Measurements from ENCODE around the gene PTRH1. TPM values are rescaled to one million over a fixed set of nuclear protein-coding genes. Genes with fewer than 3 reads are reported as not detected.
A peak's percentile ranks its signal among the peaks of the same experiment; 100 is the strongest.

The PTRH1 gene
- total and polyA plus RNA-seq, 2 experiments from 2014 or later: 23.7 to 27.5 TPM

DNA sequence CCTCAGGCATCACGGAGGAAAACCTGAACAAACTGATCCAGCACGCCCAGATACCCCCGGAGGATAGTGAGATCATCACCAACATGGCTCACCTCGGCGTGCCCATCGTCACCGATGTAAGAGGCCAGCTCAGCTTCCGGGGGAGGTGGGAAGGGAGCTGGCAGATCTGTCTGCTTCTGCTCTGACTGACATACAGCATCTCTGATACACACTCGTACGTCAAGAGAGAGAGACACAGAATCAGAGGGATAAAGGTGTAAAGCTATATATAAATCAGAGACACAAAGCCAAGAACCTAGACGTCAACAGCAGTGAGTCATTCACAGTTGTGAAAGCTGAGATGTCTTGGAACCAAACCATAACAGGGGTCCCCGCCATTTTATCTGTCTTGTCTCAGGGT, 38.8 kb downstream of the PTRH1 start:
- no peak overlapping the region for H3K27ac ChIP-seq
- H3K27me3 ChIP-seq: no peaks in the 10 kb centered on the region
- no peaks in the 10 kb centered on the region for H3K4me1 ChIP-seq (ENCODE audit: low read depth)
- H3K9me3 ChIP-seq (ENCODE audit: low read depth): no peaks in the 10 kb centered on the region
- H3K4me3 ChIP-seq: no peak overlapping the region
- peak in 1 of 2 donors; percentile 27 for DNase-seq (ENCODE audit: low read depth in 1 of 2, low spot score in 1 of 2)
- TF ChIP-seq, protein P1, sequence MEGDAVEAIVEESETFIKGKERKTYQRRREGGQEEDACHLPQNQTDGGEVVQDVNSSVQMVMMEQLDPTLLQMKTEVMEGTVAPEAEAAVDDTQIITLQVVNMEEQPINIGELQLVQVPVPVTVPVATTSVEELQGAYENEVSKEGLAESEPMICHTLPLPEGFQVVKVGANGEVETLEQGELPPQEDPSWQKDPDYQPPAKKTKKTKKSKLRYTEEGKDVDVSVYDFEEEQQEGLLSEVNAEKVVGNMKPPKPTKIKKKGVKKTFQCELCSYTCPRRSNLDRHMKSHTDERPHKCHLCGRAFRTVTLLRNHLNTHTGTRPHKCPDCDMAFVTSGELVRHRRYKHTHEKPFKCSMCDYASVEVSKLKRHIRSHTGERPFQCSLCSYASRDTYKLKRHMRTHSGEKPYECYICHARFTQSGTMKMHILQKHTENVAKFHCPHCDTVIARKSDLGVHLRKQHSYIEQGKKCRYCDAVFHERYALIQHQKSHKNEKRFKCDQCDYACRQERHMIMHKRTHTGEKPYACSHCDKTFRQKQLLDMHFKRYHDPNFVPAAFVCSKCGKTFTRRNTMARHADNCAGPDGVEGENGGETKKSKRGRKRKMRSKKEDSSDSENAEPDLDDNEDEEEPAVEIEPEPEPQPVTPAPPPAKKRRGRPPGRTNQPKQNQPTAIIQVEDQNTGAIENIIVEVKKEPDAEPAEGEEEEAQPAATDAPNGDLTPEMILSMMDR (IDR thresholded peaks at IDR 0.05; ENCODE audit: low read depth, low read length): no peak
- peaks cover 26% of the 10 kb centered on the region for H3K36me3 ChIP-seq

DNA sequence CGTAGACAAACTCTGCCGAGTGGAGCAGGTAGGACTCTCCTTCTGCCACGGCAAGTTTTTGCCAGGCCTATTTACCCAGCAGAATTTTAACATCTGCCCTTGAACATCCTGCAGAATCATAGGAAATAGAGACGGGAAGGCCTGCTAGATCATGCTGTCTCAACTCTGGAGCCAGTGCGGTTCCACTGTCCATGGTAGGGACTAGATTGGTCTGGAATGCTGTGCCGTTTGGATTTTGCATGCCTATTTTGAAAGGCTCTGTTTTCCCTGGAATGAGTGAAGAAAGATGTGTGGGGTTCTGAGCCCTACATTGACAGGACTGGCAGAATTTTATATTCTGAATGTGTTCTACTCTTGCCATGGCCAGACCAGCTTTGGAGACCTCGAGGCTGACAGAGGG, 42.2 kb downstream of the PTRH1 start:
- H3K36me3 ChIP-seq: peaks cover 21% of the 10 kb centered on the region
- H3K4me3 ChIP-seq: no peak overlapping the region
- no peaks in the 10 kb centered on the region for H3K27me3 ChIP-seq
- TF ChIP-seq, protein P1 (IDR thresholded peaks at IDR 0.05; ENCODE audit: low read depth, low read length): no peak
- no peaks in the 10 kb centered on the region for H3K9me3 ChIP-seq (ENCODE audit: low read depth)
- H3K27ac ChIP-seq: no peak overlapping the region
- no peaks in the 10 kb centered on the region for H3K4me1 ChIP-seq (ENCODE audit: low read depth)
- no peak for DNase-seq (ENCODE audit: low read depth in 1 of 2, low spot score in 1 of 2)

DNA sequence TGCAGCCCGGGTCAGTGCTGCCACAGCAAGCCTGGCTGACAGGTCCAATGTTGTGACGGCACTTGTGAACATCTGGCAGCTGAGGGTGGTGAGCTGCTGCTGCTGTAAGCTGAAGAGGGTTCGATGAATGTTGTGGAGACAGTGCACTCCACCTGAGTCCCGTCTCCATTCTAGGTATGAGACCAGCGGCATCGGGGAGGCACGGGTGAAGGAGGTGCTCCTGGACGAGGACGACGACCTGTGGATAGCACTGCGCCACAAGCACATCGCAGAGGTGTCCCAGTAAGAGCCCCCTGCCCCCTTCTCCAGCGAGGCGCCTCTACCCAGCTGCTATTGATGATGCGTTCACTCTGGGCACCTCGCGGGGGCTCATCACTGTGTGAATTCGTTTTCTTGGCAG, 47.6 kb downstream of the PTRH1 start:
- TF ChIP-seq, protein P1 (IDR thresholded peaks at IDR 0.05; ENCODE audit: low read depth, low read length): no peak
- Histone ChIP-seq H3K9me3 (ENCODE audit: low read depth) (no peaks in the 10 kb centered on the region), H3K27me3 (no peaks in the 10 kb centered on the region), H3K36me3 (peaks cover 20% of the 10 kb centered on the region), H3K4me3 (no peak overlapping the region), H3K27ac (no peak overlapping the region), H3K4me1 (ENCODE audit: low read depth) (no peaks in the 10 kb centered on the region)
- no peak for DNase-seq (ENCODE audit: low read depth in 1 of 2, low spot score in 1 of 2)

DNA sequence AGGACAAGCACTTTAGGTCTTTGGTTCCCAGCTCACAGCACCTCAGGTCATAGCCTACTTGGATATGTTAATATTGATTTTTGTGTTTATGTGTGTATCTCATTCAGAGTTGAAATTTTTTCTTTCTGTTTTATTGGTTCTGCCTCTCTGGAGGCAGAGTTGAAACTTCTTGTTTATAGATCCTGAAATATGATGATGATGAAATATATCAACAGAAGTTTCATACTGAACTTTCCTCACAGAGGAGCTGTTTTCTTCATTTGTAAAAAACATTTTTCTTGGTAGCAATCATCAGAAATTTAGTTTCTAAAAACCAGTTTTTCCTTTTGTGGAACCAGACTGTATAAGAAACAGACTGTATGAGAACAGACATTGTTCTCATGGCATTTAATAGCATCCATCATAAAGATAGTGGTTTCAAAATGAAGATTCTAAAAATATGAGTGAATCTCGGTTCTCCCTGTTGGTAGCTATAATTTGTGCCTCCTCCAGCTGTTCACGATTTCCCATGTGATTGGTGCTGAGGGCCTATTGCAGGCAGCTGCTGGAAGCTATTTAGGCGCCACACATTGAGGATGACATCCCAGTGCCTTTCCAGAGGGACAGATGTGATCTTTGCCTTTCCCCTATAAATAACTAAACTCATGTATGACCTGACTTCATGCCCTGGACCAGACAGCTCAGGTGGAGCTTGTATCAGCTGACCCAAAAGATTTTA, 48.2 kb downstream of the PTRH1 start:
- Histone ChIP-seq H3K36me3 (peaks cover 18% of the 10 kb centered on the region), H3K27ac (no peak overlapping the region), H3K9me3 (ENCODE audit: low read depth) (no peaks in the 10 kb centered on the region), H3K4me1 (ENCODE audit: low read depth) (no peaks in the 10 kb centered on the region), H3K27me3 (no peaks in the 10 kb centered on the region), H3K4me3 (no peak overlapping the region)
- TF ChIP-seq, protein P1 (IDR thresholded peaks at IDR 0.05; ENCODE audit: low read depth, low read length): no peak
- no peak for DNase-seq (ENCODE audit: low read depth in 1 of 2, low spot score in 1 of 2)

DNA sequence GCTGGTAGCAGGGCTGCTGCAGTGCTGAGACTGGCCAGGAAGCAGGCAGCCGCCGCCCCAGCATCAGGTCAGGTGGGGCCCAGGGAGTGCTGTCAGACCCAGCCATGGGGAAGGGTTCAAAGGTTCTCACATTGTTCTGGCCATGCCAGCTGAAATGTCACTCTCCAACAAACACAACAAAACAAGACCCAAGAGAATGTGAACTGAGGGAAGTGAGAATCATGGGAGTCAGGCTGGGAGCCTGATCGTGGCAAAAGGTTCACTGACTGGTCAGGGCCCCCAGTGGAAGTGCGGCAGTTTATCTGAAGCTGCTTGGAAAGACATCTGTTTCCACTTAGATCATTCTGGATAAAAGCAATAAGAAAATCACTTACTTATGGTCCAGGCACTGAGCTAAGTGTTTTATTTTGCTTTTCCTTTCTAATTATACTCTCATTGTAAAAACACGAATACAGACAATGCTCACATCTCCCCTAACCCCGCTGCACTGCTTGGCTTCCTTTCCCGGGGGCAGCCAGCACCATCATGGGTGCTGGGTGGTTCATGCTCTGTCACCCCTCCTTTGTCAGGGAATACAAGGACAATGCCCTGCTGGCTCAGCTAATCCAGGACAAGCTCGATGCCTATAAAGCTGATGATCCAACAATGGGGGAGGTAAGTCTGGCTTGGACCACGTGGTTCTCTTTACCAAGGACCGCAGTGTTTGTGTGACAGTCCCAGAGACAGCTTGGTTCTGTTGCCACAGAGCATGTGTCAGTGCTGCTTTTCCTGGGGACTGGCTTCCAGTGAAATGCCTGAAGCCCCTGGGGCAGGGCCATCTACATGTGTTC, 50.6 kb downstream of the PTRH1 start:
- Histone ChIP-seq H3K4me1 (ENCODE audit: low read depth) (no peaks in the 10 kb centered on the region), H3K27ac (no peak overlapping the region), H3K9me3 (ENCODE audit: low read depth) (no peaks in the 10 kb centered on the region), H3K36me3 (peaks cover 13% of the 10 kb centered on the region), H3K27me3 (no peaks in the 10 kb centered on the region), H3K4me3 (no peak overlapping the region)
- peak in 1 of 2 donors; percentile 19 for DNase-seq (ENCODE audit: low read depth in 1 of 2, low spot score in 1 of 2)
- TF ChIP-seq, protein P1 (IDR thresholded peaks at IDR 0.05; ENCODE audit: low read depth, low read length): no peak

Data from cardiac muscle cell (in vitro differentiated cells and primary cell).